ENCODE data around the gene PPARD.
"Not testable (repeated sequence)": the region's sequence is repeated elsewhere in the genome, so short reads cannot be mapped to it uniquely, and the experiment has no call there.

PPARD gene

DNA sequence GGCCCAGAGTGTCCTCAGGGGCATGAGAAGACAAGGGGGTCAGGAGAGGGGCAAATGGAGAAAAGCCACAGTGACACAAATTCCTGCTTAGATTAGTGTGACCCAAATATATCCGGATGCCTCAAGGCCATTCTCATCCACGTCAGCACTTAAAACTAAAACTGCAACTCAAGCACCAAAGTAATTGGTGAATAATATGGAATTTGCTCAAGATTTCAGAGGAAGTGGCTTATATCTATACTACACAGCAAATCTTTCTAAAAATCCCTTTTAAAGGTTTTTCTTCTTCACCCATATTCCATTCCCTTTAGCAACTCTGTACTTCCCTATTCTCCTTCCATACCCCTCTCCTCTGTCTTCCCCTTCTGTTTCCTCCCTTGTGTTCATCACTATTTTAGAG, 29.6 kb upstream of the PPARD start:
- DNase-seq, result no peak

DNA sequence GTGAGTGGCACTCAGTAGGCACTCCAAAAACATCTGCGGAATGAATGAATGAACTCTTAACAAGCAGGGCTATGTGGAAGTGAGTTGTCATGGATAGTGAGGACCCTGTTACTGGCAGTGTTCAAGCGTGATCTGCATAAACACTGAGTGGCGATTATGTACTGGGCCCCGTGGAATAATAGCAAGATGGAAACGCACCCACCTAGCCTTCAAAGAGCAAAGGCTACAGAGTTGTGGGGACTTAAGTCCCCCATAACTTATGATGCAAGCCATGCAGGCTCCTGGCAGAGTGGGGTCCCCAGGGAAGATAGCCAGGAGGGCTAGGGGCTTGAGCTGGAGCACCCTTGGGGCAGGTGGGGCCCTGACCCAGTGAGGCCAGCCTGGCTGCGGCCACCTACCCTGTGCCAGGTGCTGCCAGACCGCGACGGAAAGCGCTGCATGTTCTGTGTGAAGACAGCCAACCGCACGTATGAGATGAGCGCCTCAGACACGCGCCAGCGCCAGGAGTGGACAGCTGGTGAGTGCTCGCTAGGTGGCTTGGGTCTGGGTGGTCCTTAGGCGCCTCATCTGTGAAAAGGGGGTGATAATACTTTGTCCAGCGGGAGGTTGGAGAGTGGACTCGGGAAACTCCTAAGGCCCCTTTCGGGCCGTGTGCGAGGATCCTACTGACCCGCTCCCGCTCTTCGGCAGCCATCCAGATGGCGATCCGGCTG, 24.7 kb upstream of the PPARD start:
- no peak for DNase-seq

- no peak for DNase-seq
These were observed 23.9 kb upstream of the PPARD start for GRCh38 chr6:35318196-35319171.

DNA sequence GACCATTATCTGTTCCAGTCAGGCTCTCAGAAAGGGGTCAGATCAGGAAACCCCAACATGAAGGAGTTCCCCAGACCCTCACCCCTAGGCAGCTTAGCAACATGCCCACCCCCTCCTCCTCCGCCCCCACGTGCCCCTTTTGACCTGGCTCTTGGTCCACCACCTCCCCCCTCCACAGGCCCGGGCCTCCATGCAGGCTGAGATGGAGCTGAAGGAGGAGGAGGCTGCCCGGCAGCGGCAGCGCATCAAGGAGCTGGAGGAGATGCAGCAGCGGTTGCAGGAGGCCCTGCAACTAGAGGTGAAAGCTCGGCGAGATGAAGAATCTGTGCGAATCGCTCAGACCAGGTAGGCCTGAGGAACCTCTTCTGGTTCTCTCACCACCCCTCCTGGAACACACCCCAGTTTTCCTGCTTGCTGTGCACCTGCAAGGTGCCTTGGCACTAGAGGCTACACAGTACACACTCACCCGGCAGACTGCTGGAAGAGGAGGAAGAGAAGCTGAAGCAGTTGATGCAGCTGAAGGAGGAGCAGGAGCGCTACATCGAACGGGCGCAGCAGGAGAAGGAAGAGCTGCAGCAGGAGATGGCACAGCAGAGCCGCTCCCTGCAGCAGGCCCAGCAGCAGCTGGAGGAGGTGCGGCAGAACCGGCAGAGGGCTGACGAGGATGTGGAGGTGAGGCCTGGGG, 22.9 kb upstream of the PPARD start:
- no peak for DNase-seq

- DNase-seq, result no peak
These were observed 22.3 kb upstream of the PPARD start for GRCh38 chr6:35320031-35320410.

DNA sequence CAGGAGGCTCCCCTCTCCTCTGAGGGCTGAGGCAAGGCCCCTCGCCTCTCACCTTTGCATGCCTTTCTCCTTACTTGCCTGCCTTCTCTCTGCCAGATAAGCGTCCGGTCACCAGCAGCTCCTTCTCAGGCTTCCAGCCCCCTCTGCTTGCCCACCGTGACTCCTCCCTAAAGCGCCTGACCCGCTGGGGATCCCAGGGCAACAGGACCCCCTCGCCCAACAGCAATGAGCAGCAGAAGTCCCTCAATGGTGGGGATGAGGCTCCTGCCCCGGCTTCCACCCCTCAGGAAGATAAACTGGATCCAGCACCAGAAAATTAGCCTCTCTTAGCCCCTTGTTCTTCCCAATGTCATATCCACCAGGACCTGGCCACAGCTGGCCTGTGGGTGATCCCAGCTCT, 21.3 kb upstream of the PPARD start:
- no peak for DNase-seq

- no peak for DNase-seq
These were observed 14.9 kb upstream of the PPARD start for GRCh38 chr6:35327349-35328027.

DNA sequence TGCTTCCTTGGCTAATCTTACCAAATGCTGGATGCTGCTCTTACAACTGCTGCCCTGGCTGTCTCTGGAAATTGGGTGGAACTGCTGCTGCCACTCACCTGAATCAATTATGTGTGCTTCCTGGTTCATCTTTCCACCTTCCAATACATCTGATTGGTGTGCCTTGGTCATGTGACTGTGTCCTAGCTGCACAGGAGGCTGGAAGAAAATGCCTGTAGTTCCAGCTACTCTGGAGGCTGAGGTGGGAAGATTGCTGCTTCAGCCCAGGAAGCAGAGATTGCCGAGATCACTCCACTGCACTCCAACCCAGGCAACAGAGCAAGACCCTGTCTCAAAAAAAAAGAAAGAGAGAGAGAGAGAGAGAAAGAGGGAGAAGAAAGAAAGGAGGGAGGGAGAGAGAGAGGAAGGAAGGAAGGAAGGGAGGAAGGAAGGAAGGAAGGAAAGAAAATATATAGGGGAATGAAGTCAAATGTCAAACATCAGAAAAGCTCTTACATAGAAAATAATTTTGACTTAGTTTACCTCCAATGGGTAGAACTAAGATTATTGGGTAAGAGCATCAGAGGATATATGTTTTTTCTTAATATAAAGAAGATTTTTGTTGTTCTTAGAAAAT, 14.1 kb upstream of the PPARD start:
- no peak for DNase-seq

DNA sequence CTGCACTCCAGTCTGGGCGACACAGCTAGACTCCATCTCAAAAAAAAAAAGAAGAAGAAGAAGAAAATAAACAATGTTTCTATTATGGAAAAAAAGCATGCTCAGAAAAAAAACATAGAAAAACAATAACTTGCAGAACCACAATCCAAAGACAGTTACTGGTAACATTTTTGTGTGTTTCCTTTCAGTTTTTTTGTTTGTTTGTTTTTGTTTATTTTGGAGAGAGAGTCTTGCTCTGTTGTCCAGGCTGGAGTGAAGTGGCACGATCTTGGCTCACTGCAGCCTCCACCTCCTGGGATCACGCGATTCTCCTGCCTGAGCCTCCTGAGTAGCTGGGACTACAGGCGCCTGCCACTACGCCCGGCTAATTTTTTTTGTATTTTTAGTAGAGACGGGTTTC, 13.4 kb upstream of the PPARD start:
- DNase-seq, result not testable (repeated sequence)

- DNase-seq, result no peak
These were observed 11.7 kb upstream of the PPARD start for GRCh38 chr6:35330541-35331119.

GRCh38 chr6:35332074-35332887, 10.1 kb upstream of the PPARD start:
- DNase-seq, result peak; percentile 59

GRCh38 chr6:35341557-35341956, 801 bp upstream of the PPARD start:
- DNase-seq, result no peak

DNA sequence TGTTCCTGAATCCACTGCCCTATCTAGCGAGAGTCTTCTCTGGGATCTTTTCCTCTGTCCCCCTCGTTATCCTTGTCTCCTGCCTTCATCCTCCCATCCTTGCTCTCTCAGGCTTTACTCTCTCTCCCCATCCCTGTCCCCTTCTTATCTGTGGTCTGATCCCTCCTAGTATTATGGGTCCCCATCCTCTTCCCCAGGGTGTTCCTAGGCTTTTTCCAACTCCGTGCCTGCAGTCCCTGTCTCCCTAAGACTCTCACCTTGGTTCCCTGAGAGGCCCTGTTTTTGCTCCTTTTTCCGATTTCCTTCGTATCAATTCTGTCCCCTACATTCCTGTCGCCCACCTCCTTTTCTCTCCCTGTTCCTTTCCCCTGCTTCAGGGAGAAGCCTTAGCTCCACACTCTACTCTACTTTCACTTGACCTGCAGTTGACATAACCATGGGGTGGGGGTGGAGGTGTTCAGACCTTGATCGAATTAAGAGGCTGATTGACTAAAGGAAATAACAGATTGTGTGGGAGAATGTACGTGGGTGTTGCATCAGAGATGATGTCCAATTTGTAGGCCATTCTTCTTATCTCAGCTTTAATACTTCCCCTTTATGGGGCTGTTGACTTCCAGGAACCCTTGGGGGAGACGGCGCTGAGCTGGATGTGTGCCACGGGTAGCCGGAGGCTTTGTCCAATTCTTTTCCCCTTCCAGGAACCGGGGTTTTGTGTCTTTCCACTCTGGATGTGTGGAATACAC, 905 bp downstream of the PPARD start:
- no peak for DNase-seq

DNA sequence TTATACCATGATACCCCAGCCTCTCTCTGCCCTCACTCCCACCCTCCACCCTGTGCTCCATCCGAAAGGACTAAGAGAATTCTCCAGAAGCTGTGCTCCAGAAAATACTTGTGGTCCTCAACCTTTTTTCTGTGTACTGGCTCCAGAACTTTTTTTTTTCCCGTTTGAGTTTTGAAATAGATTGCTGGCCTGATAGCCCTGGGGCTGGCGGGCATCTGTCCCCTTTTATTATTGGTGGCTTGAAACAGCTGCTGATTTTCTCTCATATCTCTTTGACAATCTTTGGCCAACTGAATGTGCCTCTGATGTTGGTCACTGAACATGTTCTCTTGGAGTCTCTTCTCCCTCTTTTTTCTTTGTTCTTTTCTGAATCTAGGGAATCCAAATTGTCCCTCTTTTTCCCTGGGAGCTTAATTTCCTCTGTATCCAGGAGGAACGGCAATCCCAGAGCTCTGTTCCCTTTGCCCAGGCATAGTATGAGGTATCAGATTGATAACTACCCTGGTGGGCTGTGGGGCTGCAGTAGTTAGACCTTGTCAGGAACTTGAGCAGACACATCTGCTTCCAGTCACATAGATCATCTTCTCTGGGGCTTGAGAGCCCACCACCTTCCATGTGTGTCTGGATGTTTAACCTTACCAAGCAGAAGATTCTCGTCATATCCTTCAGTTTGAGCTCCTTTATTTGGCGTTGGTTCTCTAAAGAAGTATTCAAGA, 1.6 kb downstream of the PPARD start:
- no peak for DNase-seq

GRCh38 chr6:35351422-35351821, 9.1 kb downstream of the PPARD start:
- no peak for DNase-seq

DNA sequence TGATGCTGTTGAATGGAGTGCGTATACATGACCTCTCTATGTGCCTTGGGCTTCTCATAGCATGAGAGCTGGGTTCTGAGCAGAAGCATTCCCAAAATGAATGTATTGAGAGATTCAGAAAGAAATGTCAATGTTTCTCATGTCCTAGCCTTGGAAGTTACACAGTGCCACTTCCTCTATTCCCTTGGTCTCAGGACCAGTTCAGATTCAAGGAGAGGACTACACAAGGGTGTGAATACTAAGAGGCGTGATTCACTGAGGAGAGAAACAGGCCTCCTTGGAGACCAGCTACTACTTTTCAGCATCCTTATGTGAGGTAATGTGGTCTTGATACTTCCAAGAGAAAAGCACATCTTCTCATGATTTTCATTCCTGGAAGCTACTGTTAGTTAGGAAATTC, 10.4 kb downstream of the PPARD start:
- DNase-seq, result no peak

- no peak for DNase-seq
These were observed 12.2 kb downstream of the PPARD start for GRCh38 chr6:35354361-35355135.

DNA sequence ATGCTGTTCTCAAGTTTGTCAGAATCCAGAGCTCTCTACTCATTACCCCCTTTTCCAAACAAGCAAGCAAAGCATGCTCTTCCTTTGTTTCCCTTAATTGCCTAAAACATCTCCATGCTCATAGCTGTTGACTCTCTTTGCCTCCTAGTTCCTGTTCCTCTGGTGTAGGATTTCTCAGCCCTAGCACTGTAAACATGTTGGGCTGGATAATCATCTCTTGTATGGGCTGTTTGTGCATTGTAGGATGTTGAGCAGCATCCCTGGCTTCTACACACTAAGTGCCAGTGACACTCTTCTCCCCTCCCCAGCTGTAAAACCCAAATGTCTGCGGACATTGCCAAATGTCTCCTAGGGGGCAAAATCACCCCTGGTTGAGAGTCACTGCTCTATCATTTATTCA, 14.0 kb downstream of the PPARD start:
- no peak for DNase-seq

GRCh38 chr6:35357677-35358076, 15.3 kb downstream of the PPARD start:
- DNase-seq, result no peak

Data from NCI-H2171 (cell line).